SU-DHL-6 (cell line): ENCODE results near the gene RBM33.
"Not testable (repeated sequence)": the region's sequence is repeated elsewhere in the genome, so short reads cannot be mapped to it uniquely, and the experiment has no call there.

Experiments used
- H2AFZ ChIP-seq: fragments of 200-600 bp; sonication (generic); 2 replicates; pipeline ENCODE4 v1.6.1; 2014; ENCODE audit warnings: low read depth, mild to moderate bottlenecking, moderate library complexity, mixed read lengths, antibody characterized with exemption, low read length; ENCODE audit not compliant: severe bottlenecking
- H3F3A ChIP-seq: fragments of 200-600 bp; shearing (Covaris generic); 2 replicates; pipeline ENCODE4 v1.6.0; 2016; ENCODE audit warnings: antibody characterized with exemption, mild to moderate bottlenecking; ENCODE audit not compliant: insufficient read depth
- H3K27ac ChIP-seq: fragments of 200-600 bp; sonication (generic); 2 replicates; pipeline ENCODE4 v1.5.1; 2016; ENCODE audit warnings: low read depth, mild to moderate bottlenecking, low read length, moderate library complexity, mixed read lengths
- H3K27me3 ChIP-seq: fragments of 200-600 bp; sonication (generic), shearing (Covaris generic); 2 replicates; pipeline ENCODE4 v1.6.0; 2014; ENCODE audit warnings: mild to moderate bottlenecking, low read length
- H3K36me3 ChIP-seq: fragments of 200-600 bp; sonication (generic); 2 replicates; pipeline ENCODE4 v1.6.1; 2014; ENCODE audit warnings: mild to moderate bottlenecking, low read length, mixed read lengths
- H3K4me2 ChIP-seq: fragments of 300-600, 200-600 bp; shearing (Covaris generic), sonication (generic); 2 replicates; pipeline ENCODE4 v1.6.0; 2014; ENCODE audit warnings: low read length, low read depth, mild to moderate bottlenecking; ENCODE audit not compliant: poor library complexity, severe bottlenecking
- H3K4me3 ChIP-seq: fragments of 200-600 bp; sonication (generic); 2 replicates; pipeline ENCODE4 v1.5.1; 2014; ENCODE audit warnings: antibody characterized with exemption, low read length, mild to moderate bottlenecking, mixed read lengths; ENCODE audit not compliant: insufficient read depth, poor library complexity, severe bottlenecking
- H3K79me2 ChIP-seq: fragments of 200-600 bp; sonication (generic); 2 replicates; pipeline ENCODE4 v1.6.1; 2014; ENCODE audit warnings: mild to moderate bottlenecking, low read length, moderate library complexity; ENCODE audit not compliant: insufficient read depth
- H3K9ac ChIP-seq: fragments of 200-600 bp; sonication (generic); 2 replicates; pipeline ENCODE4 v1.7.0; 2014; ENCODE audit warnings: mild to moderate bottlenecking, low read length
- H3K9me2 ChIP-seq: fragments of 200-600 bp; sonication (generic); replicated peaks from 2 replicates; pipeline ENCODE4 v1.6.1; 2014; ENCODE audit warnings: low read length; ENCODE audit not compliant: insufficient read depth
- H3K9me3 ChIP-seq: fragments of 200-600 bp; sonication (generic); 2 replicates; pipeline ENCODE4 v1.6.1; 2014; ENCODE audit warnings: low read length, mixed read lengths; ENCODE audit not compliant: insufficient read depth
- H4K20me1 ChIP-seq: fragments of 200-600 bp; sonication (generic); 2 replicates; pipeline ENCODE4 v1.6.1; 2014; ENCODE audit warnings: low read depth, mild to moderate bottlenecking, antibody characterized with exemption, low read length, moderate library complexity, mixed read lengths
- EZH2phosphoT487 ChIP-seq: fragments of 200-600 bp; sonication (generic), shearing (Covaris generic); conservative IDR thresholded peaks from 2 replicates; pipeline ENCODE4 v1.6.1; 2018; ENCODE audit warnings: mild to moderate bottlenecking, antibody characterized with exemption, low read length, moderate library complexity, mixed read lengths
- TF ChIP-seq, protein P1 (sequence below): fragments of 200-600 bp; sonication (generic); IDR thresholded peaks from one replicate; pipeline ENCODE4 v1.5.1; 2017; ENCODE audit warnings: antibody characterized with exemption, mild to moderate bottlenecking, low read length, moderate library complexity; ENCODE audit not compliant: insufficient read depth, poor library complexity, severe bottlenecking

RBM33 gene

DNA sequence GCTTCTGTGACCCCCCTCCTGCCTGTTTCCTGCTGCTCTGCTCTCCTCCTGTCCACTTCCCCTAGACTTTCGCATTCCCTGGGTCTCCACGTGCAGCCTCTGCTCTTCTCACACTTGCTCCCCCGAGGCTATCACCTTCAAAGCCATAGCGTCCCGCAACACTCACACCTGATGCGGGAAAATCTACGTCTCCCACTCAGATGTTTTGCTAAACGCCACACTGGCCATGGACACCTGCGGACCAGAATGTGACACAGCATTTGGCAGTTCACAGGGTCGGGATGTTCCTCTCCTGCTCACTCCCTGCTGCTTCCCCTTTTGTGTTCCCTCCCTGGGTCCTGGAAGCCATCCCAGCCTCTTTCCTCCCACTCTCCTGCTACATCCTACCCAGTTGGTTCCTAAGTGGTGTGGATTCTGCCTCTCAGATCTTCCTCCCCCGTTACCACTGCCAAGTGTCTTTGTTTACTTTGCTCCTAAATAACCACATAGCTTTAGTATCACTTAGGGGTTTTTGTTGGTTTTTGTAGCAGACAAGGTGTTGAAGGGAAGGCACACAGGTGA lies 33.7 kb upstream of the RBM33 start:
- Histone ChIP-seq H3K4me3 (no peak overlapping the region), H3K27me3 (no peaks in the 10 kb centered on the region), H2AFZ (no peak overlapping the region), H3K9me2 (no peaks in the 10 kb centered on the region), H4K20me1 (no peaks in the 10 kb centered on the region), H3K9ac (no peak overlapping the region), H3K36me3 (no peaks in the 10 kb centered on the region), H3K9me3 (no peaks in the 10 kb centered on the region), H3K79me2 (no peaks in the 10 kb centered on the region), H3K27ac (no peak overlapping the region), H3K4me2 (no peak overlapping the region), H3F3A (no peaks in the 10 kb centered on the region)
- TF ChIP-seq EZH2phosphoT487: no peak
- TF ChIP-seq, protein P1, sequence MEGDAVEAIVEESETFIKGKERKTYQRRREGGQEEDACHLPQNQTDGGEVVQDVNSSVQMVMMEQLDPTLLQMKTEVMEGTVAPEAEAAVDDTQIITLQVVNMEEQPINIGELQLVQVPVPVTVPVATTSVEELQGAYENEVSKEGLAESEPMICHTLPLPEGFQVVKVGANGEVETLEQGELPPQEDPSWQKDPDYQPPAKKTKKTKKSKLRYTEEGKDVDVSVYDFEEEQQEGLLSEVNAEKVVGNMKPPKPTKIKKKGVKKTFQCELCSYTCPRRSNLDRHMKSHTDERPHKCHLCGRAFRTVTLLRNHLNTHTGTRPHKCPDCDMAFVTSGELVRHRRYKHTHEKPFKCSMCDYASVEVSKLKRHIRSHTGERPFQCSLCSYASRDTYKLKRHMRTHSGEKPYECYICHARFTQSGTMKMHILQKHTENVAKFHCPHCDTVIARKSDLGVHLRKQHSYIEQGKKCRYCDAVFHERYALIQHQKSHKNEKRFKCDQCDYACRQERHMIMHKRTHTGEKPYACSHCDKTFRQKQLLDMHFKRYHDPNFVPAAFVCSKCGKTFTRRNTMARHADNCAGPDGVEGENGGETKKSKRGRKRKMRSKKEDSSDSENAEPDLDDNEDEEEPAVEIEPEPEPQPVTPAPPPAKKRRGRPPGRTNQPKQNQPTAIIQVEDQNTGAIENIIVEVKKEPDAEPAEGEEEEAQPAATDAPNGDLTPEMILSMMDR: no peak

DNA sequence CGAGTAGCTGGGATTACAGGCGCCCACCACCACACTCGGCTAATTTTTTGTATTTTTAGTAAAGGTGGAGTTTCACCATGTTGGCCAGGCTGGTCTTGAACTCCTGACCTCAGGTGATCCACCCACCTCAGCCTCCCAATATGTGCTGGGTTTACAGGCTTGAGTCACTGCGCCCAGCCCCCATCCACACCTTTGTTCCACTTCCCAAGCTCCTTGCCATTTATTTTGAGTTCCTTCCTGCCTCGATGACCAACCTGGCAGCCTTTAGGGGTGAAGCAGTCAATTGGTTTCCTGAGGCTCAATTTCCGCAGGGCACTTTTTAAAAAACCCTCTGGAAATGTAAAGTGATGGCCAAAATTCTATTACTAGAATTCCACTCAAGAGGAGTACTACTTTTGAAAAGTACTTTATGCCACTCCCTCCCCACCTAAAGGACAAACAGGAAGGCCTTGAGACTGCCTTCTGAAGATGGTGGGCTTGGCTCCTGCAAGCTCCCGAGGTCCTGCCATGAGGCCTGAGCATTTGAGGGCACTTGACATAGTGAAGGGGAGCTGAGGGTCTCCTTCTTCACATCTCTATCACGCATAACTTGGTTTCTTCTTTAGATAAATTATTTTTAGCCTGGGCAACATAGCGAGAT lies 32.5 kb upstream of the RBM33 start:
- TF ChIP-seq, protein P1: no peak
- no peak for TF ChIP-seq EZH2phosphoT487
- Histone ChIP-seq H3K9me3 (no peaks in the 10 kb centered on the region), H4K20me1 (no peaks in the 10 kb centered on the region), H3K79me2 (no peaks in the 10 kb centered on the region), H3K9me2 (no peaks in the 10 kb centered on the region), H2AFZ (no peak overlapping the region), H3K36me3 (no peaks in the 10 kb centered on the region), H3K9ac (no peak overlapping the region), H3F3A (no peaks in the 10 kb centered on the region), H3K4me2 (no peak overlapping the region), H3K27me3 (no peaks in the 10 kb centered on the region), H3K27ac (no peak overlapping the region), H3K4me3 (no peak overlapping the region)

DNA sequence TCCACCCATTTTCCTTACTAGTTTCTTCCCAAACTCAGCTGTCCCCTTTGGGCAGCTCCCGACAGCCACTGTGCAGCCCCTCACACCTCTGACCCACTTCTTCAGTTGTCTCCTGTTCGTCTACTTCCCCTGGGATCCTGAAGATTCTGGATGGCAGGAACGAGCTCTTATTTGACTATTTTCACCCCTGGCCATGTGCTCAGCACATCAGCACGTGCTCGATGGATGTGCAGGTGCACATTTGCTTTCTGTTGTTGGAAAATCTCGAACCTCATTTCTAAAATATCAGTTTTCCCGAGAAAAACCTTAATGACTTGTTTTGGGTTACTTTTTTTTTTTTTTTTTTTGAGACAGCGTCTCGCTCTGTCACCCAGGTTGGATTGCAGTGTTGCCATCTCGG lies 31.8 kb upstream of the RBM33 start:
- Histone ChIP-seq H4K20me1 (no peaks in the 10 kb centered on the region), H3F3A (no peaks in the 10 kb centered on the region), H3K36me3 (no peaks in the 10 kb centered on the region), H3K27ac (no peak overlapping the region), H3K9ac (no peak overlapping the region), H3K9me2 (no peaks in the 10 kb centered on the region), H3K4me2 (no peak overlapping the region), H2AFZ (no peak overlapping the region), H3K9me3 (no peaks in the 10 kb centered on the region), H3K27me3 (no peaks in the 10 kb centered on the region), H3K79me2 (no peaks in the 10 kb centered on the region), H3K4me3 (no peak overlapping the region)
- TF ChIP-seq, protein P1: no peak
- no peak for TF ChIP-seq EZH2phosphoT487

DNA sequence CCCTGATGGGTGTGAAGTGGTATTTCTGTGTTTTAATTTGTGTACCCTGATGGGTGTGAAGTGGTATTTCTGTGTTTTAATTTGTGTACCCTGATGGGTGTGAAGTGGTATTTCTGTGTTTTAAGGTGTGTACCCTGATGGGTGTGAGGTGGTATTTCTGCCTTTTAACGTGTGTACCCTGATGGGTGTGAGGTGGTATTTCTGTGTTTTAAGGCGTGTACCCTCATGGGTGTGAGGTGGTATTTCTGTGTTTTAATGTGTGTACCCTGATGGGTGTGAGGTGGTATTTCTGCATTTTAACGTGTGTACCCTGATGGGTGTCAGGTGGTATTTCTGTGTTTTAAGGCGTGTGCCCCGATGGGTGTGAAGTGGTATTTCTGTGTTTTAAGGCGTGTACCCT lies 29.4 kb upstream of the RBM33 start:
- not testable (repeated sequence) for H3K36me3 ChIP-seq, H2AFZ ChIP-seq, H4K20me1 ChIP-seq, H3K9ac ChIP-seq, H3K4me3 ChIP-seq, H3K9me3 ChIP-seq, H3F3A ChIP-seq, H3K9me2 ChIP-seq, H3K4me2 ChIP-seq, H3K27me3 ChIP-seq, H3K79me2 ChIP-seq, H3K27ac ChIP-seq
